HG03520 (cell line): ENCODE data around the gene UBP1.
"Not testable (repeated sequence)": the region's sequence is repeated elsewhere in the genome, so short reads cannot be mapped to it uniquely, and the experiment has no call there.

Experiments
- ATAC-seq: cut with Tn5 transposase; IDR thresholded peaks from one replicate; pipeline ENCODE4 v1.9.1; 2021; ENCODE audit warnings: mild to moderate bottlenecking, moderate library complexity; ENCODE audit not compliant: unreplicated experiment

Gene UBP1

GRCh38 chr3:33440328-33441224 lies at the start of gene UBP1:
TSS of gene UBP1 (minus strand) at chr3:33440405. CDS start at chr3:33439848, 557 bp downstream.
- peak; percentile 86 for ATAC-seq

GRCh38 chr3:33488683-33489082 lies 48.5 kb upstream of the UBP1 start:
- no peak for ATAC-seq

GRCh38 chr3:33488246-33488645 lies 48.0 kb upstream of the UBP1 start:
- no peak for ATAC-seq

GRCh38 chr3:33482111-33482521 lies 41.9 kb upstream of the UBP1 start:
- ATAC-seq: no peak

GRCh38 chr3:33474896-33475295 lies 34.7 kb upstream of the UBP1 start:
- no peak for ATAC-seq

GRCh38 chr3:33473813-33474212 lies 33.6 kb upstream of the UBP1 start:
- ATAC-seq: no peak

- no peak for ATAC-seq
Measured at GRCh38 chr3:33467786-33468185, 27.6 kb upstream of the UBP1 start.

- ATAC-seq: no peak
Measured at GRCh38 chr3:33461097-33461496, 20.9 kb upstream of the UBP1 start.

GRCh38 chr3:33459577-33459976 lies 19.4 kb upstream of the UBP1 start:
- not testable (repeated sequence) for ATAC-seq

GRCh38 chr3:33458446-33458845 lies 18.2 kb upstream of the UBP1 start:
- ATAC-seq: no peak

GRCh38 chr3:33456756-33457155 lies 16.6 kb upstream of the UBP1 start:
- ATAC-seq: no peak

- ATAC-seq: no peak
Measured at GRCh38 chr3:33453331-33453761, 13.1 kb upstream of the UBP1 start.

- ATAC-seq: not testable (repeated sequence)
Measured at GRCh38 chr3:33451994-33452393, 11.8 kb upstream of the UBP1 start.

- ATAC-seq: no peak
Measured at GRCh38 chr3:33447958-33448357, 7.8 kb upstream of the UBP1 start.

- ATAC-seq: not testable (repeated sequence)
Measured at GRCh38 chr3:33447256-33447625, 7.0 kb upstream of the UBP1 start.

- no peak for ATAC-seq
Measured at GRCh38 chr3:33442190-33442589, 2.0 kb upstream of the UBP1 start.

- ATAC-seq: peak; percentile 0
Measured at GRCh38 chr3:33441225-33441976, 1.2 kb upstream of the UBP1 start.

- peak; percentile 19 for ATAC-seq
Measured at GRCh38 chr3:33439546-33440327, 468 bp downstream of the UBP1 start.

GRCh38 chr3:33438881-33439545 lies 1.2 kb downstream of the UBP1 start:
- no peak for ATAC-seq

- ATAC-seq: no peak
Measured at GRCh38 chr3:33438284-33438668, 1.9 kb downstream of the UBP1 start.
